NCI-H1048 (cell line): Measurements from ENCODE around the gene TXLNA.
"Not testable (repeated sequence)": the region's sequence is repeated elsewhere in the genome, so short reads cannot be mapped to it uniquely, and the experiment has no call there.

Experiments used
- DNase-seq: peaks from one replicate; lab custom pipeline; 2025; lab: John Stamatoyannopoulos, UW

TXLNA gene

DNA sequence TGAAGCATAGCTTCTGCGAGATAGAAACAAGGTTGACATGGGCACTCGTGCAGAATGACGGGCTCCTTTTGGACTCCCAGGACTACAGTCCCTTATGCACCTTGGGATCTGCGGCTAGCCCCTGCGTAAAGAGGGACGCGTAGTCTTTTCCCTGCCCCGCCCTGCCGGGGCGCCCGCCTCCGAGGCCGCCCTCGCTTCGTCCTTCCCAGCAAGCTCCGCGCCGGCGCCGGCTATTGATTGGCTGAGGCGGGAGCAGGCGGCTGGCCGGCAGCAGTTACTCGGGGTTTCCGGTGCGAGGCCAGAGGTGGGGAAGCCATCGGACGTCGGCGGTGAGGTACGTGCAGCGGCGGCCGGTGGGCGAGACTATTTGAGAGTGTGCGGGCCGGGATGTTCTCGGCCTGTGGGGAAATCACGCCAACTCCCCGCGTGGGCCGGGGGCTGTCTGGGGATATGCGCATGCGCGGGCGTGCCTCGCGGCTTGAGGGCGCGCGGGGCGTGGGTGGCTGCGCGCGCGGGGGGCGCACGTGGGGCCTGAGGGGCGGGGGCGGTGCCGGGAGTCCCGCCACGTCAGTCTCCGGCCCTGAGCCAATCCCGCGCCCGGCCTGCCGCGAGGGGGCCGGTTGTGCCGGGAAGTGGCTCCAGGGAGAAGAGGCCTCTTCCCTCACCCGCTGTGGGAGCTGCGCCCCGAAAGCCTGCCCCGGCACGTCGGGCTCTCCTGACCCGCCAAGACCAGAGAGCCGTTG is at the start of gene TXLNA:
Gene TXLNA, plus strand, starts transcription at position 233 of the 743 bp plus-strand sequence. CDS start 671 bp downstream, outside the sequence.
- DNase-seq = peak; percentile 78

DNA sequence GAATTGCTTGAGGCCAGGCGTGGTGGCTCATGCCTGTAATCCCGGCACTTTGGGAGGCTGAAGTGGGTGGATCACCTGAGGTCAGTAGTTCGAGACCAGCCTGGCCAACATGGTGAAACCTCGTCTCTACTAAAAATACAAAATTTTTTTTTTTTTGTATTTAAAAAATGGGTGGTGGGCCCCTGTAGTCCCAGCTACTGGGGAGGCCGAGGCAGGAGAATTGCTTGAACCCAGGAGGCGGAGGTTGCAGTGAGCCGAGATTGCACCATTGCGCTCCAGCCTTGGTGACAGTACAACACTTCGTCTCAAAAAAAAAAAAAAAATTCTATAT is 45.6 kb upstream of the TXLNA start:
- DNase-seq = not testable (repeated sequence)

DNA sequence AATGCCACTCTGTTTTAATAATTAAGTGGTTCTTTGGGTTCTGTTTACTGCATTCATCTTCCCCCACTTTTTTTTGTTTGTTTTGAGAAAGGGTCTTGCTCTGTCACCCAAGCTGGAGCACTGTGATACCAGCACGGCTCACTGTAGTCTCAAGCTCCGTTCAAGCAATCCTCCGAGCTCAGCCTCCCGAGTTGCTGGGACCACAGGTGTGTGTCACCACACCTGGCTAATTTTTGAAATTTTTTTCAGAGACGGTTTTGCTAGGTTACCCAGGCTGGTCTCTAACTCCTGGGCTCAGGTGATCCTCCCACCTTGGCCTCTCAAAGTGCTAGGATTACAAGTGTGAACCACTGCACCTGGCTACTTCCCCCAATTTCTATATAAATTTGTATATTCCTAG is 42.4 kb upstream of the TXLNA start:
- DNase-seq = no peak

- no peak for DNase-seq
Observed at GRCh38 chr1:32138965-32139364, 40.5 kb upstream of the TXLNA start.

- DNase-seq = no peak
Observed at GRCh38 chr1:32142446-32143301, 36.8 kb upstream of the TXLNA start.

- DNase-seq = not testable (repeated sequence)
Observed at GRCh38 chr1:32143302-32143695, 36.2 kb upstream of the TXLNA start.

GRCh38 chr1:32144033-32144432 is 35.4 kb upstream of the TXLNA start:
- DNase-seq = no peak

DNA sequence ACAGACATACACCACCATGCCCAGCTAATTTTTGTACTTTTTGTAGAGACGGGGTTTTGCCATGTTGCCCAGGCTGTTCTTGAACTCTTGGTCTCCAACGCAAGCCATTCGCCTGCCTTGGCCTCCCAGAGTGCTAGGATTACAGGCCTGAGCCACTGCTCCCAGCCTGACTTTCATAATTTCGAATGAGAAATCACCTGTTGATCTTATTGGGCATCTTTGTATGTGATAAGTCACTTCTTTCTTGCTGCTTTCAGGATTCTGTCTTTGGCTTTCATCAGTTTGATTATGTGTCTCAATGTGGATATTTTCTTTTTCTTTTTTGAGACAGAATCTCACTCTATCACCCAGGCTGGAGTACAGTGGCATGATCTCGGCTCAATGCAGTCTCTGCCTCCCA is 31.7 kb upstream of the TXLNA start:
- not testable (repeated sequence) for DNase-seq

GRCh38 chr1:32150847-32151246 is 28.6 kb upstream of the TXLNA start:
- DNase-seq = no peak

DNA sequence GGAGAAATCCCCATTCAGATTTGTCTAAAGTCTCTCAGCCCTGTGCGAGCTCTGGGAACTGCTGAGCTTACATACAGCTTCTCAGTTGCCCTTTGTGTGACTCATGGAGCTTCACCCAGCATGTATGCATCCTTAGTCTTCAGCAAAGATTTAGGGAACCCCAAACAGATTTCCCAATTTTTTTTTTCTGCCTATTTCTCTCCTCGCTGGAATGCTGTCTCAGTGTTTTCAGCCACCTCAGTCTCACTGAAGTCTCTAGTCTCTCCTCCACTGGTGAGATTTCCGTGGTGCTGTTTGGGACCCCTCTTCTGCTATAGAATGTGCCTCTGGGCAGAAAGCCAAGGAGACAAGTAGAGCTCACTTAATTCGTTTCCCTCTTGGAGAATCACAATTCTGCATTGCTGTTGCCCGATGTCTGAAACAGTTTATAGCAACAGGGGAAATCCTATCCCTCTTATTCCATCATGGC is 28.1 kb upstream of the TXLNA start:
- no peak for DNase-seq

DNA sequence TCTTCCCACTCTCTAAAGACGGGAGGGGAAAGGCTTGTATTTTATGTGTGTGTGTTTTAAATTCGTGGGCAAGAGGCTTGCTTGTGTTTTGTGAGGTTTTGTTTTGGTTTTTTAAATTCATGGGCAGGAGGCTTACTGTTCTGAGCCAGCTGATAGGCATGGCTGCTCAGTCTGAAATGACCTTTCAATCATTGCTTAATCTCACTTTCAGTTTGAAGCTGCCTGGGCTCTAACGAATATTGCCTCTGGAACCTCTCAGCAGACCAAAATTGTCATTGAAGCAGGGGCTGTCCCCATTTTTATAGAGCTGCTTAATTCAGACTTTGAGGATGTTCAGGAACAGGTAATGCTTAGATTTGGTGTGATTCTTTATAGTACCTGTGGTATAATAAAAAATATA is 20.3 kb upstream of the TXLNA start:
- DNase-seq = no peak

- no peak for DNase-seq
Observed at GRCh38 chr1:32163405-32163804, 16.1 kb upstream of the TXLNA start.

- not testable (repeated sequence) for DNase-seq
Observed at GRCh38 chr1:32165633-32166032, 13.8 kb upstream of the TXLNA start.

DNA sequence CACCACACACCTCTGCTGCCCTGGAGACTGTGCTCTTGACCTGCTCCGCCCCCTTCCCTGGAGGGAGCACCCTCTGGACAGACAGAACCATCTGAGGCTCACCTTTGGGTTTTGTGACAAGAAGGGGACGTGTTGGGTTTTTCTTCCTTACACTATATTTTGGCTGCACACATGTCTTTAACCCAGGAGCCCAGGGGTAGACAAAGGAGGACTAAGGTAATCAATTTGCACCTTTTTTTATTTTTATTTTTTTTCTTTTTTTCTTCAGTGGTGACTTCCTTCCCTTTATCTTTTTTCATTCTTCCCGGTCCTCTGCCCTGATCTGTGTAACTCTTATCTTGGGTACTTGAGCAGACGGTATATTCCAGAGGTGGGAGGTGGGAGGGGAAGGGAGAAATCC is 8.5 kb upstream of the TXLNA start:
- no peak for DNase-seq

DNA sequence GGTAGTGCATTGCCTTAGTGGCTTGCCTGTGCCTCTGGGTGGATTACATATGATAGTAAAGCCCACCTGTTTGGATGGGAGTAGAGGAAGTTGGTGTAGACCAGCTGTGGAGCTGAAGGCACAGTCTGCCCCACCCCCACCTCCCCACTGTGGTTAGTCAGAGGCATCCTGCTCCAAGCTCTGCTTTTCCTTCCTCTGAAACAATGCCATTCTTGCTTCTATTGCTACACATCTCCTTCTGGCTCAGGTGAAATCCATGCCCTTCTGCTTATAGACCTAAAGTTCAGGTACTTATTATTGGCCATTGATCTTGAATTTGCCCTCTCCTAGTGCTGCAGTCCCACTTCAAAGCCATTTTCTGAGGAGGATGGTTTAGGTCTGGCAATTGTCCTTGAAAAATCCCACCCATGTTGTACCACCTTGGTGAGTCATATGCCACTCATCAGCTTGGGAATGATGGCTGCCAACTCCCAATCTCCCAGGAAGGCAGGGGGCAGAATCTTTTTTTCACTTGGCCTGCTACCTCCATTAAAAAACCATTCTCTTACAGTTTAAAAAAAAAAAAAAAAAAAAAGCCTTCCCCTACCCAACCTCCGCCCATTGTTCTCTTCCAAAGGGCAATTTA is 6.7 kb upstream of the TXLNA start:
- DNase-seq = no peak

- DNase-seq = no peak
Observed at GRCh38 chr1:32178380-32179192, 889 bp upstream of the TXLNA start.

DNA sequence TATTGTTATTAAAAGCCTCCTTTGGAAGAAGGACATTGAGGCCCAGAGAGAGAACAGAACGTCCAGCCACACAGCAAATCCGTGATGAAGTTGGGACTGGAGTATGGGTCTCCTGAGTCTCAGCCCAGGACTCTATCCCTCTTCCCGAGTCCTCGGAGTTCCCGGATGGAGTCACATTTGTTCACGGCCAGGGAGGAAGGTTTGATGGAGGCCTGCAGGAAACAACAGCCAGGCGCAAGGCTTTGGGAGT is 357 bp upstream of the TXLNA start:
- no peak for DNase-seq

DNA sequence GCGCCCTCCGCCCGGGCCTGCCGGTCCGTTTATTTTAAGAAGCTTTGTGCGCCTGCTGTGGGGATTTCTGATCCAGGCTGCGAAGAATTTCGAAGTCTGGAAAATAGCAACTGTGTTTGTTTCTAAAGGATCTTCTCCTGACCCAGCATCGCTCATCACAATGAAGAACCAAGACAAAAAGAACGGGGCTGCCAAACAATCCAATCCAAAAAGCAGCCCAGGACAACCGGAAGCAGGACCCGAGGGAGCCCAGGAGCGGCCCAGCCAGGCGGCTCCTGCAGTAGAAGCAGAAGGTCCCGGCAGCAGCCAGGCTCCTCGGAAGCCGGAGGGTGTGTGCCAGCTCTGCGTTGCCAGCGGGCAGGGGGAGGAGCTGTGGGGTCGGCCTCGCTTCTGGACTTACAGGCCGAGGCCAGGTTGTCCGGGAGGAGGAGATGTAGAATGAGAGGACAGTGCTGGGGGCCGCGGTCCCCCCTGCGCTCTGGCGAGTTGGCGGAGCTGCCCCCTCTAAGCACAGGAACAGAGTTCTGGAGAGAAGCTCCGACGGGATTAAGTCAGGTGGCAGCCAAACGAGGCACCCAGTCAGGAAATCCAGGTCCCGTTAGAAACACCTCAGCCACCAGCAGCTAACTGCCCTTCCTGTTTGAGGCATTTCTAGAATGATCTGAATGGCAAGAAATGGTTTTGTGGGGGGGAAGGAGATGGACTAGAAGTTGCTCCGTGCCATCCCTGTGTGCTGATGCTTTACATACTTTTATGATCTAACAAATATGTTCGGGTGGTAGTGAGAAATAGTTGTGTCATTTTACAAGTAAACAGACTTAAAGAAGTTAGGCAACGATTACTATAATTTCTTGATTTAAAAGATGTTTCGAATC is 948 bp downstream of the TXLNA start:
- no peak for DNase-seq

DNA sequence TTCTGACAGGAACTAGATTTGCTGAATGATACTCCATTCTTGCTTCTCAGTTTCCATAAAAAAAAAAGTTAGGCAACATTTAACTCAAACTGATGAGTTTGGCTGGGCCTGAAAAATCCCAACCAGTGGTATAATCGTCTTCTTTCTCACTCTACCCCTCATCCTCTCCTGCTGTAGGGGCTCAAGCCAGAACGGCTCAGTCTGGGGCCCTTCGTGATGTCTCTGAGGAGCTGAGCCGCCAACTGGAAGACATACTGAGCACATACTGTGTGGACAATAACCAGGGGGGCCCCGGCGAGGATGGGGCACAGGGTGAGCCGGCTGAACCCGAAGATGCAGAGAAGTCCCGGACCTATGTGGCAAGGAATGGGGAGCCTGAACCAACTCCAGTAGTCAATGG is 1.6 kb downstream of the TXLNA start:
- DNase-seq = no peak

DNA sequence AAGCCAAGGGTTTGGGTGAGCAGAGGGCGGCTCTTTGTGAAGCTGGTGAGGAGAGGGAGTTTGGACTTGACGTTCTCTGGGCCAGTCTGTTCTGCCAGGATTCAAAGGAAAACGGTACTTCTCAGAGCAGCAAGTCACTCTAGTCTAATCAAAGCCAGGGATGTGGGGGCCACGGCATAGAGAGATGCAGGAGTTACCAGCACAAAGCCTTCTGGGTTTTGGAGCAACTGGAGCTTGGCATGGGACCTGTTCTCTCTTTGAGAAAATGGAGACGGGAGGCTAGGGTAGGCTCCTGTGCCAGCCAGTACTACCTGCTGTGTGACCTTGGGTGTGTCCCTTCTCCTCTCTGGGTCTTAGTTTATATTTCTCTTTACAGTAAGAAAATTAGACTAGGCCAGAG is 2.1 kb downstream of the TXLNA start:
- no peak for DNase-seq

DNA sequence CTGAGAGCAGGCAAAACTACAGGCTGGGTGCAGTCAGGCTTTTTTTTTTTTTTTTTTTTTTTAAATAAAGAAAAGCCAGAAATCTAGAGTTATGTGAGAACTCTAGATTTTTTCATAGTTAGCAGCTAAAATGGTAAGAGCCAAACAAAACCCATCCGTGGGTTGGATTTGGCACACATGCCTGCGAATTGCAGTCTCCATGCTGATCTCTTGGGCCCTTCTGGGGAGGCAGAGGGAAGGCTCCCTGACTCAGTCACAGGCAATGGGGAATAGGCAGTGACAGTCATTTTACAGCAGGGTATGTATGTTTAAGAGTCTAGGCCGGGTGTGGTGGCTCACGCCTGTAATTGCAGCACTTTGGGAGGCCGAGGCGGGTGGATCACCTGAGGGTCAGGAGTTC is 2.6 kb downstream of the TXLNA start:
- DNase-seq = no peak
